Stimulated activated CD8-positive, alpha-beta memory T cell treated with anti-CD3 and anti-CD28 coated beads, Interleukin-15, amount 100 ng/mL, for 1 hour (primary cell): ENCODE results near the gene IRF2BP1.

Source experiments
- DNase-seq: peaks from one replicate; pipeline ENCODE4 v3.0.0-alpha.2; 2020; ENCODE audit warnings: low read depth

IRF2BP1 gene

GRCh38 chr19:45885556-45886426, at the start of gene IRF2BP1:
Gene IRF2BP1 (minus strand): TSS chr19:45886141. CDS start chr19:45885774, 367 bp downstream.
- DNase-seq = peak; percentile 78

- DNase-seq = no peak
These were observed 49.3 kb upstream of the IRF2BP1 start for GRCh38 chr19:45935267-45935666.

- no peak for DNase-seq
These were observed 48.8 kb upstream of the IRF2BP1 start for GRCh38 chr19:45934551-45935230.

- no peak for DNase-seq
These were observed 47.8 kb upstream of the IRF2BP1 start for GRCh38 chr19:45933759-45934158.

- no peak for DNase-seq
These were observed 45.1 kb upstream of the IRF2BP1 start for GRCh38 chr19:45931055-45931454.

GRCh38 chr19:45929247-45929646, 43.3 kb upstream of the IRF2BP1 start:
- DNase-seq = no peak

GRCh38 chr19:45927565-45928261, 41.8 kb upstream of the IRF2BP1 start:
- peak; percentile 72 for DNase-seq

GRCh38 chr19:45924891-45925447, 39.0 kb upstream of the IRF2BP1 start:
- no peak for DNase-seq

GRCh38 chr19:45922281-45922680, 36.3 kb upstream of the IRF2BP1 start:
- DNase-seq = no peak

GRCh38 chr19:45920458-45920857, 34.5 kb upstream of the IRF2BP1 start:
- DNase-seq = no peak

- no peak for DNase-seq
These were observed 33.7 kb upstream of the IRF2BP1 start for GRCh38 chr19:45919678-45920077.

- DNase-seq = no peak
These were observed 32.8 kb upstream of the IRF2BP1 start for GRCh38 chr19:45918721-45919120.

GRCh38 chr19:45917421-45918091, 31.6 kb upstream of the IRF2BP1 start:
- no peak for DNase-seq

- DNase-seq = no peak
These were observed 28.2 kb upstream of the IRF2BP1 start, which contains the start of gene NANOS2 for GRCh38 chr19:45913874-45914830. Gene NANOS2 (minus strand): TSS chr19:45914778. CDS start chr19:45914693, 85 bp downstream.

- DNase-seq = no peak
These were observed 25.4 kb upstream of the IRF2BP1 start for GRCh38 chr19:45911291-45911690.

GRCh38 chr19:45908956-45909355, 23.0 kb upstream of the IRF2BP1 start:
- DNase-seq = no peak

- no peak for DNase-seq
These were observed 20.3 kb upstream of the IRF2BP1 start for GRCh38 chr19:45906221-45906620.

GRCh38 chr19:45905011-45905410, 19.1 kb upstream of the IRF2BP1 start:
- DNase-seq = no peak

GRCh38 chr19:45902651-45903625, 17.0 kb upstream of the IRF2BP1 start:
- DNase-seq = peak; percentile 98
